ENCODE data around the gene TSPAN16.

TSPAN16 gene

GRCh38 chr19:11361037-11361770 is 65.2 kb downstream of the TSPAN16 start:
- TF ChIP-seq, protein P1, sequence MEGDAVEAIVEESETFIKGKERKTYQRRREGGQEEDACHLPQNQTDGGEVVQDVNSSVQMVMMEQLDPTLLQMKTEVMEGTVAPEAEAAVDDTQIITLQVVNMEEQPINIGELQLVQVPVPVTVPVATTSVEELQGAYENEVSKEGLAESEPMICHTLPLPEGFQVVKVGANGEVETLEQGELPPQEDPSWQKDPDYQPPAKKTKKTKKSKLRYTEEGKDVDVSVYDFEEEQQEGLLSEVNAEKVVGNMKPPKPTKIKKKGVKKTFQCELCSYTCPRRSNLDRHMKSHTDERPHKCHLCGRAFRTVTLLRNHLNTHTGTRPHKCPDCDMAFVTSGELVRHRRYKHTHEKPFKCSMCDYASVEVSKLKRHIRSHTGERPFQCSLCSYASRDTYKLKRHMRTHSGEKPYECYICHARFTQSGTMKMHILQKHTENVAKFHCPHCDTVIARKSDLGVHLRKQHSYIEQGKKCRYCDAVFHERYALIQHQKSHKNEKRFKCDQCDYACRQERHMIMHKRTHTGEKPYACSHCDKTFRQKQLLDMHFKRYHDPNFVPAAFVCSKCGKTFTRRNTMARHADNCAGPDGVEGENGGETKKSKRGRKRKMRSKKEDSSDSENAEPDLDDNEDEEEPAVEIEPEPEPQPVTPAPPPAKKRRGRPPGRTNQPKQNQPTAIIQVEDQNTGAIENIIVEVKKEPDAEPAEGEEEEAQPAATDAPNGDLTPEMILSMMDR (IDR thresholded peaks at IDR 0.05; ENCODE audit: low read depth, low read length), result no peak
- no peak overlapping the region for H3K4me3 ChIP-seq (ENCODE audit: low read depth, low read length)

DNA sequence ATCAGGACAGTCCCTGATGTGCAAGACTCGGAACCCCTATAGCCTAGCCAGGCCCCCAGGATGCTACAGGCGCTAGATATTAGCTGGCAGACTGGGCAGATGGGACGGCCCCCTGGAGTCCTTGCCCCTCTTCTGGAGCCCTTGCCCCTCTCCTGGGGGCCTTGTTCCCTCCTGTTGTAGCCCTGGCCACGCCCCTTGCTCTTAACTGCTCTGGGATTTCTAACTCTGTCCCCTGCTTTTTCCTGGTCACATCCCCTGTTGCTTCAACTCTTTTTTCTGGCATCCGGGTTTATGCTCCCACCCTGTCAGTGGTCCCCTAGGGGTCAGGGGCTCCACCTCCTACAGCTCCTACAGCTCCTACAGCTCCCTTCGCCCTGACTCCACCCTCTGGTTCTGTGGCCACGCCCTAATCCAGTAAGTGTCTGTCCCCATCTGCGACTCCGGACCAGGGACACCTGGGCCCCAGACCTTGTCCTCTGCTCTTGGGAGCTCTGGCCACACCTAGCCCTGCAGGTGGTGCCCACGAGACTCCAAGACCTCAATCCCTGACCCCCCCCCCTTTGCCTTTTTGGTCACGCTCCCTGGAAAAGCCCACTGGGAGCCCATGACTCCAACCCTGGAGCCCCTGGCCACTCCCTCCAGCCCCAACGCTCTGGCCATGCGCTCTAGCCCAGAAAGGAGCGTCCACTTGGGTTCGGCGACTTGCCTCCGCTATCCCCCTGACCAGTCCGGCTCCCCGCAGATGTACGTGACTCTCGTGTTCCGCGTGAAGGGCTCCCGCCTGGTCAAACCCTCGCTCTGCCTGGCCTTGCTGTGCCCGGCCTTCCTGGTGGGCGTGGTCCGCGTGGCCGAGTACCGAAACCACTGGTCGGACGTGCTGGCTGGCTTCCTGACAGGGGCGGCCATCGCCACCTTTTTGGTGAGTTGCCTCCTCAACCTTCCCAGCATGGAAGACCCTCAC is 66.1 kb downstream of the TSPAN16 start:
- no peak overlapping the region for H3K4me3 ChIP-seq (ENCODE audit: low read depth, low read length)
- TF ChIP-seq, protein P1 (IDR thresholded peaks at IDR 0.05; ENCODE audit: low read depth, low read length), result no peak

DNA sequence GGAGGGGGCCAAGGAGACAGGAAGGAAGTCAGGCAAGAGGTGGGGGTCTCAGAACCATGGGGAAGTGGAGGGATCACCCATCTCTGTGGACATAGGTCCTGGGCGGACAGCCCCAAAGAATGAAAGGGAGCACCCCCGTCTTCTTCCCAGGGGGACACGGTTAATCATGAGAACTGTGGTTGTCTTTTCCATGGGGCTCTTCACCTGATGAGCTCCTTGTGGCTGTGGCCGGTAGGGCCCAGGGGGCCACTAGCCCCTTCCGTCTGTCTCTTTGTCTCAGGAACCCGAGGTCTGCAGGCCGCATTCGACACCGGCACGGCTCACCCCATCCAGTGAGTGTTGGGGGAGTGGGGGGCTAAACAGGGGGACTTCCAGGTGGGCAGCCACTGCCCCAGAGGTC is 67.9 kb downstream of the TSPAN16 start:
- TF ChIP-seq, protein P1 (IDR thresholded peaks at IDR 0.05; ENCODE audit: low read depth, low read length), result no peak
- H3K4me3 ChIP-seq (ENCODE audit: low read depth, low read length), result no peak overlapping the region

- TF ChIP-seq, protein P1 (IDR thresholded peaks at IDR 0.05; ENCODE audit: low read depth, low read length), result no peak
- H3K4me3 ChIP-seq (ENCODE audit: low read depth, low read length), result no peak overlapping the region
These were observed 68.4 kb downstream of the TSPAN16 start for GRCh38 chr19:11364296-11364904.

DNA sequence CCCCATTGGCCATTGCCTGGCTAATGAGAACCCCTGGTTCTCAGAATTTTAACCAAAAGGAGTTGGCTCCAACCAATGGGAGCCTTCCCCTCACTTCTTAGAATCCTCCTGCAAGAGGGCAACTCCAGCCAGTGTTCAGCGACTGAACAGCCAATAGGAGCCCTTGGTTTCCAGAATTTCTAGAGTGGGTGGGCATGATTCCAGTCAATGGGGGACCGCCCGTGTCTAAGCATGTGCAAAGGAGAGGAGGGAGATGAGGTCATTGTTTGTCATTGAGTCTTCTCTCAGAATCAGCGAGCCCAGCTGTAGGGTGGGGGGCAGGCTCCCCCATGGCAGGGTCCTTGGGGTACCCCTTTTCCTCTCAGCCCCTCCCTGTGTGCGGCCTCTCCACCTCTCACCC is 69.0 kb downstream of the TSPAN16 start:
- TF ChIP-seq, protein P1 (IDR thresholded peaks at IDR 0.05; ENCODE audit: low read depth, low read length), result no peak
- no peak overlapping the region for H3K4me3 ChIP-seq (ENCODE audit: low read depth, low read length)
